CD14-positive monocyte (primary cell): ENCODE data around the gene SLC24A5. TPM values are rescaled to one million over a fixed set of nuclear protein-coding genes. Genes with fewer than 3 reads are reported as not detected.

Experiments
- DNase-seq, 3 donors: peaks; one replicate each; pipeline ENCODE4 v3.0.0-alpha.2; 2011 to 2022
- H2AFZ ChIP-seq: 2 replicates; pipeline ENCODE4 v1.6.0; 2012; ENCODE audit warnings: mild to moderate bottlenecking, low read depth, low read length, inconsistent platforms; ENCODE audit not compliant: insufficient read depth, poor library complexity, severe bottlenecking
- H3K27ac ChIP-seq, 2 donors: 1 replicate in 1 of 2; 2 replicates in 1 of 2; pipeline ENCODE4 v1.5.1; 2012 to 2013; ENCODE audit warnings: low read length in 2 of 2, control low read depth in 1 of 2, inconsistent platforms in 1 of 2, low read depth in 1 of 2, mild to moderate bottlenecking in 1 of 2
- H3K27me3 ChIP-seq, 2 donors: one replicate each; pipeline versions ENCODE4 v1.6.0 to v1.6.1; 2011 to 2013; ENCODE audit warnings: low read length in 2 of 2; ENCODE audit not compliant: control insufficient read depth in 2 of 2, insufficient read depth in 2 of 2
- H3K36me3 ChIP-seq, 2 donors: replicated peaks in 1 of 2; 1 replicate in 1 of 2; 2 replicates in 1 of 2; pipeline versions ENCODE4 v1.5.1 to v1.6.1; 2012 to 2013; ENCODE audit warnings: low read length in 2 of 2, control low read depth in 1 of 2, inconsistent platforms in 1 of 2, mild to moderate bottlenecking in 1 of 2; ENCODE audit not compliant: insufficient read depth in 2 of 2, control insufficient read depth in 1 of 2
- H3K4me1 ChIP-seq, 2 donors: 1 replicate in 1 of 2; 2 replicates in 1 of 2; pipeline versions ENCODE4 v1.5.1 to v1.6.1; 2012 to 2013; ENCODE audit warnings: low read length in 2 of 2, control low read depth in 1 of 2, inconsistent platforms in 1 of 2, mild to moderate bottlenecking in 1 of 2, moderate library complexity in 1 of 2; ENCODE audit not compliant: insufficient read depth in 2 of 2, control insufficient read depth in 1 of 2
- H3K4me2 ChIP-seq: replicated peaks from 2 replicates; pipeline ENCODE3; 2012; ENCODE audit warnings: low read length, moderate library complexity, mild to moderate bottlenecking; ENCODE audit not compliant: poor library complexity, severe bottlenecking; ENCODE audit errors: extremely low read depth
- H3K4me3 ChIP-seq, 3 experiments: fragments of 200-600 bp in 1 of 3; sonication (generic) in 1 of 3; replicated peaks in 1 of 3; 1 replicate in 2 of 3; 2 replicates in 1 of 3; pipeline ENCODE4 v1.5.1; 2011 to 2013; ENCODE audit warnings: low read length in 3 of 3, mild to moderate bottlenecking in 3 of 3, control low read depth in 2 of 3, low read depth in 2 of 3, inconsistent platforms in 1 of 3, moderate library complexity in 1 of 3
- H3K79me2 ChIP-seq: 2 replicates; pipeline ENCODE4 v1.6.0; 2012; ENCODE audit warnings: mild to moderate bottlenecking, control low read depth, inconsistent platforms, low read length, moderate library complexity; ENCODE audit not compliant: insufficient read depth
- H3K9ac ChIP-seq: 2 replicates; pipeline ENCODE4 v1.6.0; 2017; ENCODE audit warnings: low read length, mild to moderate bottlenecking; ENCODE audit not compliant: insufficient read depth, poor library complexity, severe bottlenecking
- H3K9me3 ChIP-seq, 2 donors: replicated peaks in 1 of 2; 1 replicate in 1 of 2; 2 replicates in 1 of 2; pipeline versions ENCODE4 v1.5.1 to v1.6.1; 2012 to 2013; ENCODE audit warnings: low read length in 2 of 2, control low read depth in 1 of 2; ENCODE audit not compliant: control insufficient read depth in 1 of 2, insufficient read depth in 1 of 2
- H4K20me1 ChIP-seq: 2 replicates; pipeline ENCODE4 v1.6.0; 2012; ENCODE audit warnings: mild to moderate bottlenecking, low read length, control low read depth, moderate library complexity; ENCODE audit not compliant: insufficient read depth
- H3K27ac Mint-ChIP-seq, 7 donors: one replicate each; pipeline ENCODE4 v1.8.0; 2020; ENCODE audit warnings: mild to moderate bottlenecking in 7 of 7, mixed read lengths in 7 of 7, moderate library complexity in 6 of 7, inconsistent platforms in 2 of 7
- H3K27me3 Mint-ChIP-seq, 3 donors: one replicate each; pipeline ENCODE4 v1.8.0; 2021 to 2022; ENCODE audit warnings: low read depth in 3 of 3, mild to moderate bottlenecking in 3 of 3, mixed read lengths in 3 of 3, moderate library complexity in 3 of 3, inconsistent platforms in 1 of 3
- H3K36me3 Mint-ChIP-seq, 2 donors: one replicate each; pipeline ENCODE4 v1.8.0; 2020; ENCODE audit warnings: mixed read lengths in 2 of 2, inconsistent platforms in 1 of 2, mild to moderate bottlenecking in 1 of 2
- H3K4me1 Mint-ChIP-seq: one replicate; pipeline ENCODE4 v1.8.0; 2020; ENCODE audit warnings: mild to moderate bottlenecking, mixed read lengths
- H3K4me3 Mint-ChIP-seq, 2 donors: one replicate each; pipeline ENCODE4 v1.8.0; 2020; ENCODE audit warnings: mild to moderate bottlenecking in 2 of 2, mixed read lengths in 2 of 2, moderate library complexity in 1 of 2
- H3K9me3 Mint-ChIP-seq, 7 donors: one replicate each; pipeline ENCODE4 v1.8.0; 2020 to 2022; ENCODE audit warnings: mixed read lengths in 7 of 7, mild to moderate bottlenecking in 6 of 7, moderate library complexity in 6 of 7, inconsistent platforms in 2 of 7
- WGBS: methylation state at CpG from one replicate; pipeline ENCODE4 v1.1.5; 2013; ENCODE audit warnings: missing lambda C conversion rate; ENCODE audit not compliant: insufficient coverage; 5-methylcytosine and 5-hydroxymethylcytosine counted together
- intact Hi-C, 2 donors: fragments of 100-400 bp; cut with micrococcal nuclease; formaldehyde crosslinking; loops; one replicate each; pipeline versions ENCODE4 v1.15.0 to v1.15.1; 2023
- polyA plus RNA-seq, 3 donors: library from polyadenylated mRNA; depleted of rRNA in 1 of 3; unstranded in 2 of 3; stranded (reverse) in 1 of 3; fragments of 300-500 nt in 2 of 3; fragments of >200 nt in 1 of 3; fragmentation: Illumina TruSeq in 2 of 3; gene quantifications; 1 replicate in 2 of 3; 2 replicates in 1 of 3; pipeline ENCODE4 v1.2.3, GENCODE V29; 2012 to 2021
- TF ChIP-seq, protein P1 (sequence below): fragments of 200-600 bp; IDR thresholded peaks from one replicate; pipeline ENCODE4 v1.8.0; 2022; ENCODE audit warnings: antibody characterized with exemption, mild to moderate bottlenecking

SLC24A5 gene
- polyA plus RNA-seq, 3 donors, result not detected

DNA sequence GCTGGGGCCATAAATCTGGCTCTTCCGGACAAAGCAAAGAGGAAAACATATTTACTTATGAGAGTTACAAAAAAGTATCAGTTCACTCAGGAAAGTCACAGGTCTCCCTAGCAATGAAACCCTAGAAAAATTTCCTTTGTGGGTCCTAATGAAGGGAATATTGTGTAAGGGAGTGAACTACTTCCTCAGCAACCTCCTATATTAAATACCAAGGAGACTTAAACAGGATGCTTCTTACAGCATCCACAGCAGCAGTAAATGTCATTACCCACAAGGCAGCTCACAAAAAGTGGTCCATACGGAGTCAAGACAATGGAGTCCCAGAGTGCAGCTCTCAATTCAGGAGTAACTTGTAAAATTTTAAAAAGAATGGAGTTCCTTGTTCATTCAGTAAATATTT is 14.9 kb upstream of the SLC24A5 start:
- no peaks in the 10 kb centered on the region for H3K79me2 ChIP-seq
- 40% methylated on average over 1 of the region's 2 CpGs for WGBS
- no peak overlapping the region for H3K27ac ChIP-seq
- TF ChIP-seq, protein P1, sequence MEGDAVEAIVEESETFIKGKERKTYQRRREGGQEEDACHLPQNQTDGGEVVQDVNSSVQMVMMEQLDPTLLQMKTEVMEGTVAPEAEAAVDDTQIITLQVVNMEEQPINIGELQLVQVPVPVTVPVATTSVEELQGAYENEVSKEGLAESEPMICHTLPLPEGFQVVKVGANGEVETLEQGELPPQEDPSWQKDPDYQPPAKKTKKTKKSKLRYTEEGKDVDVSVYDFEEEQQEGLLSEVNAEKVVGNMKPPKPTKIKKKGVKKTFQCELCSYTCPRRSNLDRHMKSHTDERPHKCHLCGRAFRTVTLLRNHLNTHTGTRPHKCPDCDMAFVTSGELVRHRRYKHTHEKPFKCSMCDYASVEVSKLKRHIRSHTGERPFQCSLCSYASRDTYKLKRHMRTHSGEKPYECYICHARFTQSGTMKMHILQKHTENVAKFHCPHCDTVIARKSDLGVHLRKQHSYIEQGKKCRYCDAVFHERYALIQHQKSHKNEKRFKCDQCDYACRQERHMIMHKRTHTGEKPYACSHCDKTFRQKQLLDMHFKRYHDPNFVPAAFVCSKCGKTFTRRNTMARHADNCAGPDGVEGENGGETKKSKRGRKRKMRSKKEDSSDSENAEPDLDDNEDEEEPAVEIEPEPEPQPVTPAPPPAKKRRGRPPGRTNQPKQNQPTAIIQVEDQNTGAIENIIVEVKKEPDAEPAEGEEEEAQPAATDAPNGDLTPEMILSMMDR, result no peak
- DNase-seq, result no peak
- H3K4me3 ChIP-seq, result no peak overlapping the region
- no peak overlapping the region for H3K27ac Mint-ChIP-seq
- H3K4me1 ChIP-seq, result no peaks in the 10 kb centered on the region
- peaks cover 0 to 1% (median 0%) of the 10 kb centered on the region in 7 donors for H3K9me3 Mint-ChIP-seq
- H3K4me3 Mint-ChIP-seq, result no peak overlapping the region
- H3K9ac ChIP-seq, result no peak overlapping the region
- H3K9me3 ChIP-seq, result no peaks in the 10 kb centered on the region
- intact Hi-C loops, result no loop called here
- no peaks in the 10 kb centered on the region for H3K36me3 Mint-ChIP-seq
- H2AFZ ChIP-seq, result no peak overlapping the region
- no peak overlapping the region for H3K4me2 ChIP-seq
- peaks cover 0 to 5% of the 10 kb centered on the region in 2 donors for H3K27me3 ChIP-seq
- no peaks in the 10 kb centered on the region for H3K36me3 ChIP-seq
- H4K20me1 ChIP-seq, result no peaks in the 10 kb centered on the region
- H3K27me3 Mint-ChIP-seq, result peaks cover 5 to 13% (median 12%) of the 10 kb centered on the region in 3 donors
- no peaks in the 10 kb centered on the region for H3K4me1 Mint-ChIP-seq

DNA sequence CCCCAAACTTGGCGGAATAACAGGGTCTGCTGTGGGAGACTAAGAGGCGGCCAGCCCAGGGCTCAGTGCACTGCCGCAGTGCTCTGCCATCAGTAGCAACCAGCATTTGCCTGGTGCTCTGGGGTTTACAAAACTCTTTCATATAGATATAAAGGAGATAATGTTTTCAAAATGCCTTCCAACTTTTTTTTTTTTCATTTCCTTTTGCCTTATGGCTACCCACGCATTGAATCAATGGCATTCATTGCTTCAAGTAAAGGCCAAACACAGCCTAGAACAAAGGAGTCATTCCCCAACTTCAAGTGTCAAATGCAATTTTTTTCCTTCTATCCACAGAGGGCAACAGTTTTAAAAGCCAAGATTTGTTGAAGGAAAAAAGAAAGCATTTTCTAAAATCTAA is 11.6 kb upstream of the SLC24A5 start:
- no CpG with 5 or more reads among the region's 4 CpGs for WGBS
- H3K27me3 ChIP-seq, result peaks cover 0 to 5% of the 10 kb centered on the region in 2 donors
- H3K4me1 ChIP-seq, result no peaks in the 10 kb centered on the region
- Mint-ChIP-seq H3K4me3 (no peak overlapping the region), H3K27ac (no peak overlapping the region), H3K27me3 (peaks cover 5 to 13% (median 9%) of the 10 kb centered on the region in 3 donors), H3K4me1 (no peaks in the 10 kb centered on the region), H3K9me3 (peaks cover 0 to 3% (median 0%) of the 10 kb centered on the region in 7 donors), H3K36me3 (no peaks in the 10 kb centered on the region)
- H3K9ac ChIP-seq, result no peak overlapping the region
- no peak overlapping the region for H3K27ac ChIP-seq
- H3K9me3 ChIP-seq, result no peaks in the 10 kb centered on the region
- TF ChIP-seq, protein P1, result no peak
- no peaks in the 10 kb centered on the region for H4K20me1 ChIP-seq
- intact Hi-C loops, result no loop called here
- no peaks in the 10 kb centered on the region for H3K36me3 ChIP-seq
- no peak overlapping the region for H2AFZ ChIP-seq
- DNase-seq, result no peak
- H3K4me2 ChIP-seq, result no peak overlapping the region
- H3K79me2 ChIP-seq, result no peaks in the 10 kb centered on the region
- H3K4me3 ChIP-seq, result no peak overlapping the region
